Omental fat pad (tissue), 4 donors: ENCODE data around the gene ALDH3B2. TPM values are rescaled to one million over a fixed set of nuclear protein-coding genes. Genes with fewer than 3 reads are reported as not detected.

Experiments used
- ATAC-seq: fragments of 150-250 bp; one replicate; pipeline ENCODE4 v1.9.1; 2016; ENCODE audit warnings: mild to moderate bottlenecking, moderate library complexity; ENCODE audit not compliant: low FRiP score
- DNase-seq: peaks from one replicate; pipeline ENCODE4 v3.0.0-alpha.2; 2019; ENCODE audit warnings: low spot score
- total RNA-seq, 4 donors: library from RNA; depleted of rRNA; stranded (reverse); fragments of >200 nt; gene quantifications; one replicate each; pipeline ENCODE4 v1.1.0, GENCODE V29; 2016
- TF ChIP-seq, protein P1 (sequence below), 3 donors: fragments of 450-650 bp; IDR thresholded peaks; one replicate each; pipeline ENCODE4 v1.5.1; 2016 to 2017; ENCODE audit warnings: antibody characterized with exemption in 3 of 3, mild to moderate bottlenecking in 3 of 3, moderate library complexity in 2 of 3

ALDH3B2 gene
- total RNA-seq, 4 donors from 2014 or later: not detected

DNA sequence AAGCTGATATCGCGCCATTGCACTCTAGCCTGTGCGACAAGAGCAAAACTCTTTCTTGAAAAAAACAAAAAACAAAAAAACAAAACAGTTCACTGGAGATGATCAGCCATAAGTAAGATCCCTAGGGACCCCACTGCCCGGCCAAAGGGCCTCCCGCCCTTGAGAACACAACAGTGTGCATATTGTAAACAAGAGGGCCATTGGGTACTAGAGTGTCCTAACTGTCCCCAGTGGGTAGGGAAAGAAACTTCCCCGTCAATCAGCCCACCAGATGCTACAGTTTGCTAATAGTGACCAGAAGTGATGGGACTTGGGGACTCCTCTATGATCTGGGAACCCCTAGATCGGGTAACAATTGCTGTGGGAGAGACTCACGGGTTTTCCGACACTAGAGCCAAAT lies 20.2 kb downstream of the ALDH3B2 start:
- DNase-seq: no peak

DNA sequence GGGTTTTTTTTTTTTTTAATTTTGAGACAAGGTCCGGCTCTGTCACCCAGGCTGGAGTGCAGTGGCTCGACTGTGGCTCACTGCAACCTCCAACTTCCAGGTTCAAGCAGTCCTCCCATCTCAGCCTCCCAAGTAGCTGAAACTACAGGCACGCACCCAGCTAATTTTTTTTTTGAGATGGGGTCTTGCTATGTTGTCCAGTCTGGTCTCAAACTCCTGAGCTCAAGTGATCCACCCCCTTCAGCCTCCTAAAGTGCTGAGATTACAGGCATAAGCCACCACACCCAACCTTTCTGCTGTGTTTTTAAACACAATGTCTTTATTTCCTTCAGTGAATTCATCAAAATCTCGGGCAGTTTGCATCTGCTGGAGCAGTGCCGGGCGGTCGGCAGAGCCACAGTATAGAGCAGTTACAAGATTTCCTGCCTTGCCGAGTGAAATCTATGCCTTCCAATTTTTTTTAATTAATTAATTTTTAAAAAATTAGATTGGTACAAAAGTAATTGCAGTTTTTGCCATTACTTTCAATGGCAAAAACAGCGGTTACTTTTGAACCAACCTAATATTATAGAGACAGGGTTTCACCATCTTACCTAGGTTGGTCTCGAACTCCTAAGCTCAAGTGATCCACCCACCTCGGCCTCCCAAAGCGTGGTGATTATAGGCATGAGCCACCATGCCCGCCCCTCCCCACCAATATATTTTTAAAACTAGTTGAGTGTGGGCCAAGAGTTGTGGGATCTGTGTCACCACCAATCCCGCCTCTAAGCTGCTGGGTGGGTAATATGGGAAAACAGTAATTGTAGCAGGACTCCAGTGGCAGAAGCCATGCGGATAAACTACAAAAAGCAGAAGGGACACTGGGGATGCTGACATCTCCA lies 21.2 kb downstream of the ALDH3B2 start:
- no peak for DNase-seq
- no peak for ATAC-seq
- TF ChIP-seq, protein P1, sequence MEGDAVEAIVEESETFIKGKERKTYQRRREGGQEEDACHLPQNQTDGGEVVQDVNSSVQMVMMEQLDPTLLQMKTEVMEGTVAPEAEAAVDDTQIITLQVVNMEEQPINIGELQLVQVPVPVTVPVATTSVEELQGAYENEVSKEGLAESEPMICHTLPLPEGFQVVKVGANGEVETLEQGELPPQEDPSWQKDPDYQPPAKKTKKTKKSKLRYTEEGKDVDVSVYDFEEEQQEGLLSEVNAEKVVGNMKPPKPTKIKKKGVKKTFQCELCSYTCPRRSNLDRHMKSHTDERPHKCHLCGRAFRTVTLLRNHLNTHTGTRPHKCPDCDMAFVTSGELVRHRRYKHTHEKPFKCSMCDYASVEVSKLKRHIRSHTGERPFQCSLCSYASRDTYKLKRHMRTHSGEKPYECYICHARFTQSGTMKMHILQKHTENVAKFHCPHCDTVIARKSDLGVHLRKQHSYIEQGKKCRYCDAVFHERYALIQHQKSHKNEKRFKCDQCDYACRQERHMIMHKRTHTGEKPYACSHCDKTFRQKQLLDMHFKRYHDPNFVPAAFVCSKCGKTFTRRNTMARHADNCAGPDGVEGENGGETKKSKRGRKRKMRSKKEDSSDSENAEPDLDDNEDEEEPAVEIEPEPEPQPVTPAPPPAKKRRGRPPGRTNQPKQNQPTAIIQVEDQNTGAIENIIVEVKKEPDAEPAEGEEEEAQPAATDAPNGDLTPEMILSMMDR (IDR thresholded peaks at IDR 0.05): no peak

More for the DNA sequence above, 20.2 kb downstream of the ALDH3B2 start:
- ATAC-seq: no peak
- TF ChIP-seq, protein P1 (IDR thresholded peaks at IDR 0.05): no peak

DNA sequence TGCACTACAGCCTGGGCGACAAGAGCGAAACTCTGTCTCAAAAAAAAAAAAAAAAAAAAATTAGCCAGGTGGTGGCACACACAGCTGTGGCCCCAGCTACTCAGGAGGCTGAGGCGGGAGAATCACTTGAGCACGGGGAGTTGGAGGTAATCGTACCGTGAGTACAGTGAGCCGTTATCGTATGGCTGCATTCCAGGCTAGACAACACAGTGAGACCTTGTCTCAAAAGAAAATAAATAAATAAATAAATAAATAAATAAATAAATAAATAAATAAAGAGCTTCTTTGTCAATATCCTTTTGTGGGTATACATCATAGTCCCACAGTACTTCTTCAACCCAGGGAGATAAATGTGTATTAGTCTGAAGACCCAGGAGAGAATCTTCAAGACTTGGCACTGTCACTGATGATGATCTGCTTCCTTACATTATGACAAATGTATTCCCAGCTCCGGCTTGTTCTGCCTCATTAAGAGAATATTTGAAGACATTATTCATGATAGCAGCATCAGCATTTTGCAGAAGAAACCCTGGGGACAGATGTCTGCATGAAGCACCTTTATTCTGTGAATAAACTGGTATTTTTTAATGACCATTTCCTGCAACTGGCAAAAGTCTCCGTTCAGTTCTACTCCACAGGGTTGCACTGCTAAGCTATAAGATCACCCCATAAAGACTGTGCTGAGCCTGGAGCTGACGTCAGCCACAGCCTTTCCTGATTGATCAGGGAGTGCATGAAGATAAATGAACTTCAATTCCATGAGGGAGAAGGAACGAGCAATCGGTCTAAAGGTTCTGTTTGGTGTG lies 22.2 kb downstream of the ALDH3B2 start:
- TF ChIP-seq, protein P1 (IDR thresholded peaks at IDR 0.05): no peak
- DNase-seq: no peak
- ATAC-seq: no peak

DNA sequence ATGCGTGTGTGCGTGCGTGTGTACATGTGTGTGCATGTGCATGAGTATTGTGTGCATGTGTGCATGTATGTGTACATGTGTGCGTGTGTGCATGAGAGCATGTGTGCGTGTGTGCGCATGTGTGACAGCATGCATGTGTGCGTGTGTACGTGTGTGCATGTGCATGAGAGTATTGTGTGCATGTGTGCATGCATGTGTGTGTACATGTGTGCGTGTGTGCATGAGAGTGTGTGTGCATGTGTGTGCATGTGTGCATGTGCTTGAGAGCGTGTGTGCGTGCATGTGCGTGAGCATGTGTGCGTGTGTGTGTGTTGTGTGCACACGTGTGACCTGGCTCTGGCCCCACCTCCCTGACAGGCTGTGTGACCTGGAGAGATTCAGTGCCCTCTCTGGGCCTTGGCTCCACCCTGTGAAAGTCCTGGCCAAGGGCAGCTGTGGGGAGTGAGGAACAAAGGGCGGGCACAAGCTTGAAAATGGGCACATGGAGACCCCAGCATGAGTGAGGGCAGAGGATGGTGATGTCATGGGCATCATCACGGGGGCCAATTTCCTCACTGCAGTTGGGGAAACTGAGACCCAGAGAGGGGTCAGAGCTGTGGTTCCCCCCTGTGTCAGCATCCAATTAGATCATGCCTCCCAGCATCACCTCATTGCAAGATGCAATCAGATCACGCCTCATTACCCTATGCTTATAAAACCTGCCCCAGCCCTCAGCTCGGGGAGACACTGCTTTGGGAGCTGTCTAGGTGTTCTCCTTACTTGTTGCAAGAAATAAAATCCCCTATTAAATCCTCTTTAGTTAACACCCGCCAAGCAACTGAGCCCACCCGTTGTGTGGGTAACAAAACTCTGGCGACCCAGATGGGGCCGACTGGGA lies 24.6 kb downstream of the ALDH3B2 start:
- no peak for ATAC-seq
- TF ChIP-seq, protein P1 (IDR thresholded peaks at IDR 0.05): no peak
- DNase-seq: no peak

DNA sequence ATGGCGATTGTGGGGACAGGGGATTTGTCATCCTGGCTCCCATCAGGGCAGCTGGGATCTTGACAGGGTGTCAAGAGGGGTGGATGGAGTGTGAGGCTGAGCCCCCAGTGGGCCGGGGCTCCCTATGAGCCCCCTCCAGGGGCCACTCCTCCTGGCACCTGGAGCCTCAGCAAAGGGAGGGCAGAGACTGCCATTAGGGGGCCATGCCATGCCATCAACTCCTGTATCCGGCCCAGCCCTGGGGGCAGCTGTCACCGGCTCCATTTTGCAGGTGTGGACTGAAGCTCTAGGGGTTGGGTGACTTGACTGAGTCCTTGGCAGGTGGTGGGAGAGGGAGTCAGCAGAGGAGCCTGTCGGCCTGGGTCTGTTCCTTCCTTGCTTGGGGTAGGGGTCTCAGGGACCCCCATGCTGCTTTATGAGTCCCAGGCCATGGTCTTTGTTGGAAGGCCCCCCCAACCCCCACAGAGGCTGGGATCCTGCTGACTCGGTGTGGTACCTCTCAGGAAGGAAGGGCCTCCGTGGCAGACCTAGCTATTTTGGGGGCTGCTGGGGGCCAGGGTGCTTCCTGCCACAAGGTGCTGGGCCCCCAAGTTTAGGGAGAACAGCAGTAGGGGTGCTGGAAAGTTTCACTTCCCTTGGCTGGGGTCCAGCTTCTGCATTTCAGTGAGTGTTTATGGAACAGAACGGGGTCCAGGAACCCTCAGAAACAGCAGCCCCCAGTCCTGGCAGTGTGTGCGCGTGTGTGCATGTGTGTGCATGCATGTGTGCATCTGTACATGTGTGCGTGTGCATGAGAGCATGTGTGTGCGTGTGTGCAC lies 25.4 kb downstream of the ALDH3B2 start:
- TF ChIP-seq, protein P1 (IDR thresholded peaks at IDR 0.05): no peak
- no peak for DNase-seq

More for the DNA sequence above, 25.4 kb downstream of the ALDH3B2 start:
- no peak for ATAC-seq
